Psoas muscle (tissue), 8 donors: ENCODE data around the gene TMTC4. TPM values are rescaled to one million over a fixed set of nuclear protein-coding genes. Genes with fewer than 3 reads are reported as not detected.
A peak's percentile ranks its signal among the peaks of the same experiment; 100 is the strongest.

Source experiments
- ATAC-seq, 4 donors: fragments of 200-7000 bp; cut with Tn5 transposase; one replicate each; pipeline ENCODE4 v1.9.1; 2020; ENCODE audit warnings: moderate library complexity in 3 of 4, mild to moderate bottlenecking in 2 of 4
- DNase-seq, 2 donors: peaks; one replicate each; pipeline ENCODE4 v3.0.0-alpha.2; 2020
- H3K27ac ChIP-seq: fragments of 200-600 bp; one replicate; pipeline ENCODE4 v1.8.0; 2022
- H3K27me3 ChIP-seq, 3 donors: fragments of 200-600 bp in 1 of 3; one replicate each; pipeline versions ENCODE4 v1.6.1 to v1.8.0; 2013 to 2022; ENCODE audit warnings: low read length in 2 of 3, mild to moderate bottlenecking in 2 of 3, moderate library complexity in 1 of 3; ENCODE audit not compliant: insufficient read depth in 3 of 3
- H3K36me3 ChIP-seq, 2 donors: fragments of 200-600 bp in 1 of 2; one replicate each; pipeline versions ENCODE4 v1.6.1 to v1.8.0; 2013 to 2022; ENCODE audit warnings: low read depth in 1 of 2, mild to moderate bottlenecking in 1 of 2, moderate library complexity in 1 of 2; ENCODE audit not compliant: insufficient read depth in 1 of 2
- H3K4me1 ChIP-seq: fragments of 200-600 bp; one replicate; pipeline ENCODE4 v1.8.0; 2022
- H3K4me3 ChIP-seq: fragments of 200-600 bp; one replicate; pipeline ENCODE4 v1.8.0; 2022; ENCODE audit warnings: mild to moderate bottlenecking
- H3K9me3 ChIP-seq: fragments of 200-600 bp; one replicate; pipeline ENCODE4 v1.8.0; 2022
- WGBS, 3 donors: extraction: QIAGEN DNeasy Blood & Tissue Kit; methylation state at CpG; one replicate each; pipeline versions ENCODE4 v1.1.6 to v1.1.7; 2013; 5-methylcytosine and 5-hydroxymethylcytosine counted together
- intact Hi-C, 2 donors: fragments of 100-400 bp; cut with DNase I; formaldehyde crosslinking; loops; one replicate each; pipeline versions ENCODE4 v1.11.0 to v1.14.2; 2022
- polyA plus RNA-seq, 3 donors: library from polyadenylated mRNA; stranded (reverse); fragments of 200-250 nt; gene quantifications; one replicate each; pipeline ENCODE4 v1.2.3, GENCODE V29; 2013
- total RNA-seq, 4 donors: library from RNA; stranded (reverse); fragmentation: NEBNext Ultra II Directional in 2 of 4; extraction: Animal tissue kit (Norgen Biotek cat#: 25700) in 2 of 4; gene quantifications; one replicate each; pipeline versions ENCODE4 v1.2.1 to v1.2.4, GENCODE V29; 2021 to 2023
- TF ChIP-seq, protein P1 (sequence below): fragments of 200-600 bp; IDR thresholded peaks from one replicate; pipeline ENCODE4 v1.8.0; 2022; ENCODE audit warnings: antibody characterized with exemption
- donor health status: healthy with polysubstance abuse.
- donor health status: DM: no; HTN: no; CAD: no; lungs with moderate emphysema.
- donor health status: Bipolar disorder and iron deficiency.
- donor health status: healthy.
- donor health status: DM: yes; HTN: yes; CAD: no.
- donor health status: DM: no; HTN: no; CAD: no.
- donor health status: DM: no; HTN: no; CAD: no.
- donor health status: DM: yes; HTN: yes; CAD: no.

Gene TMTC4
- total and polyA plus RNA-seq, 7 donors, result 3.6 to 10.1 (median 6.9) TPM

DNA sequence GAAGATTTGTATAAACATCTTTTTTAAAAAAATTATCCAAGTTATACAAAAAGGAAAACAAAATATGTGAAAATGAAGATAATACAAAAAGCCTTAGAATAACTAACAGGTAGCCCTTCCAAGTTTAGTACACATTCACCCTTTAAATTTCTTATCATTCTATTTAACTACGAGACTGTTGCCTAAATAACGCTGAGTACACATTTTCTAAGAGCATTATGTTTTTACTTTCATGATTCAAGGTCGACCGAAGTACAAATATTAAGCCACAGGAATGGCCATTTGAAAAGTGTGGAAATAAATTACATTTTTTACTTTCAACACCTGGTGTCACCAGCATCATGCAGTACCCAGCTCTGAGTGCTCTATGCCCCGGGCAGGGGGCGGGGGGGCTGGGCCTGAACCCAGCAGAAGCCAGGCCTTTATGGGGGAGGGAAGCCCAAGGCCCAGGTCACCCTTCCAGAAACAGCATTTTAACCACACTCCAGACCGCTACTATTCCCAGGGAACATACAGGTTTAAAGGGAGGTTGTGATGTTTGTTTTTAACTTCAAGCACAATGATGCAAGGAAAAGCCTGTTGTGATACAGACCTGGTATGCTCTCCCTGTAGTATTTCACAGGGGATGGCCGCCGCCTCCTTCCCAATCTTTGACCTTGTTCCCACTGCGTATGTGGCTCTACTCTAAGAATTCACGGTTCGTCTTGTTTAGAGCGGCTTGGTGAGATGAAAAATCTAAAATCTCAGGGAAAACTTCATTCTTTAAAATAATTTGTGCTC is 110.0 kb downstream of the TMTC4 start:
- WGBS, 3 donors, result 83 to 86% (median 84%) methylated on average over 13 of the region's 13 CpGs
- intact Hi-C loops, result no loop called here
- TF ChIP-seq, protein P1, sequence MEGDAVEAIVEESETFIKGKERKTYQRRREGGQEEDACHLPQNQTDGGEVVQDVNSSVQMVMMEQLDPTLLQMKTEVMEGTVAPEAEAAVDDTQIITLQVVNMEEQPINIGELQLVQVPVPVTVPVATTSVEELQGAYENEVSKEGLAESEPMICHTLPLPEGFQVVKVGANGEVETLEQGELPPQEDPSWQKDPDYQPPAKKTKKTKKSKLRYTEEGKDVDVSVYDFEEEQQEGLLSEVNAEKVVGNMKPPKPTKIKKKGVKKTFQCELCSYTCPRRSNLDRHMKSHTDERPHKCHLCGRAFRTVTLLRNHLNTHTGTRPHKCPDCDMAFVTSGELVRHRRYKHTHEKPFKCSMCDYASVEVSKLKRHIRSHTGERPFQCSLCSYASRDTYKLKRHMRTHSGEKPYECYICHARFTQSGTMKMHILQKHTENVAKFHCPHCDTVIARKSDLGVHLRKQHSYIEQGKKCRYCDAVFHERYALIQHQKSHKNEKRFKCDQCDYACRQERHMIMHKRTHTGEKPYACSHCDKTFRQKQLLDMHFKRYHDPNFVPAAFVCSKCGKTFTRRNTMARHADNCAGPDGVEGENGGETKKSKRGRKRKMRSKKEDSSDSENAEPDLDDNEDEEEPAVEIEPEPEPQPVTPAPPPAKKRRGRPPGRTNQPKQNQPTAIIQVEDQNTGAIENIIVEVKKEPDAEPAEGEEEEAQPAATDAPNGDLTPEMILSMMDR, result no peak
- ATAC-seq (no peak), DNase-seq (no peak)
- Histone ChIP-seq H3K4me3 (no peak overlapping the region), H3K9me3 (no peaks in the 10 kb centered on the region), H3K36me3 (no peaks in the 10 kb centered on the region), H3K27me3 (no peaks in the 10 kb centered on the region), H3K27ac (no peak overlapping the region), H3K4me1 (no peaks in the 10 kb centered on the region)

DNA sequence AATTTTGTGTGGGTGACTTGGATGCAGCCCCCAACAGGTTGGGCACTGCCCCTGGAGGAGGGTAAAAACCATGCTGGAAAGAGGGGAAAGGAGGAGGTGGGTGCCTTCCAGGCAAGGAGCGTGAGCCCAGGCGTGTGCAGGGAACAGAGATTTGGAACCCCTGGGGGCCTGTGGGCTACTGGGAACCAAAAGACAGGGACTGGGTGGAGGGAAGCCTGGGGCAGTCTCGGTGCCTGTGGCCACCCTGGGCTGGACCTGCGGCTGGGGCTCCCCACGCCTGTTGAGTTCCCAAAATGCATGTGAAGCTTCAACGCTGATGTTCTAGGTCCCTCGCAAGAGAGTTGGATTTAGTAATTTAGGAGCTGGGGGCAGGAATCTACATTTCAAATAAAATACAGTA is 110.8 kb downstream of the TMTC4 start:
- no peaks in the 10 kb centered on the region for H3K36me3 ChIP-seq
- H3K9me3 ChIP-seq, result no peaks in the 10 kb centered on the region
- no peaks in the 10 kb centered on the region for H3K27me3 ChIP-seq
- no peak for ATAC-seq
- 91 to 94% (median 91%) methylated on average over 7 of the region's 7 CpGs for WGBS, 3 donors
- no peak overlapping the region for H3K27ac ChIP-seq
- intact Hi-C loops, result no loop called here
- H3K4me3 ChIP-seq, result no peak overlapping the region
- no peaks in the 10 kb centered on the region for H3K4me1 ChIP-seq
- TF ChIP-seq, protein P1, result no peak
- DNase-seq, result no peak

- WGBS, 3 donors, result 65 to 69% (median 65%) methylated on average over 7 of the region's 7 CpGs
- TF ChIP-seq, protein P1, result no peak
- intact Hi-C loops, result no loop called here
Observed at GRCh38 chr13:100561599-100562204, 112.9 kb downstream of the TMTC4 start.

DNA sequence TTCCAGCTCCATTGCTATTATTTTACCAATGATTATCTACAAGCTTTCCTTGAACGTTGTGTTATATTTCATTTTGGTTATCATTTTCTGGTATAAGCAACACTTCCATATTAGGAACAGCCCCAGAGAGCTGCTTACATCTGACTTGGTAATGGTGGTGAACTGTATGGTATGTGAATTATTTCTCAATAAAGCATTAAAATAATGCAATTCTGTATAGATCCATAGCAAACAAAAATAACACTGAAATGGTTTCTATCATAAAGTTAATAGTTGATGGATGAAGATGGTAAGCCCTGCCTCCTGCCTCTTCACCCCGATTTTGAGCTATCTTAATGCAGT is 113.5 kb downstream of the TMTC4 start:
- DNase-seq, result no peak
- ATAC-seq, result no peak
- Histone ChIP-seq H3K27ac (no peak overlapping the region), H3K4me3 (no peak overlapping the region), H3K4me1 (no peaks in the 10 kb centered on the region), H3K36me3 (no peaks in the 10 kb centered on the region), H3K27me3 (no peaks in the 10 kb centered on the region), H3K9me3 (no peaks in the 10 kb centered on the region)
- intact Hi-C loops, result no loop called here
- TF ChIP-seq, protein P1, result no peak
- 78 to 85% (median 81%) methylated on average over 2 of the region's 2 CpGs for WGBS, 3 donors

More at GRCh38 chr13:100561599-100562204, 112.9 kb downstream of the TMTC4 start:
- H3K27ac ChIP-seq, result no peak overlapping the region
- no peaks in the 10 kb centered on the region for H3K9me3 ChIP-seq
- DNase-seq (no peak), ATAC-seq (peak in 1 of 4 donors; percentile 19)
- H3K4me3 ChIP-seq, result no peak overlapping the region
- H3K27me3 ChIP-seq, result no peaks in the 10 kb centered on the region
- H3K36me3 ChIP-seq, result no peaks in the 10 kb centered on the region
- no peaks in the 10 kb centered on the region for H3K4me1 ChIP-seq
